Lung (tissue), 12 donors: ENCODE data around the gene DENND2A. TPM values are rescaled to one million over a fixed set of nuclear protein-coding genes. Genes with fewer than 3 reads are reported as not detected.

Experiments
- ATAC-seq: fragments of 200-7000 bp; cut with Tn5 transposase; one replicate; pipeline ENCODE4 v1.9.1; 2020; ENCODE audit warnings: moderate number of reproducible peaks; ENCODE audit not compliant: insufficient read depth, low FRiP score
- DNase-seq, 3 donors: peaks; one replicate each; pipeline ENCODE4 v3.0.0-alpha.2; 2013 to 2017
- H3K27ac ChIP-seq, 2 donors: one replicate each; pipeline ENCODE4 v1.5.1; 2013; ENCODE audit warnings: mild to moderate bottlenecking in 2 of 2, moderate library complexity in 2 of 2, control low read depth in 1 of 2, inconsistent platforms in 1 of 2, low read depth in 1 of 2, low read length in 1 of 2
- H3K27me3 ChIP-seq, 3 donors: one replicate each; pipeline ENCODE4 v1.5.1; 2013; ENCODE audit warnings: low read length in 2 of 3; ENCODE audit not compliant: control insufficient read depth in 3 of 3, insufficient read depth in 3 of 3
- H3K36me3 ChIP-seq, 4 donors: one replicate each; pipeline ENCODE4 v1.5.1; 2013; ENCODE audit warnings: low read length in 4 of 4, mild to moderate bottlenecking in 1 of 4, moderate library complexity in 1 of 4; ENCODE audit not compliant: control insufficient read depth in 4 of 4, insufficient read depth in 4 of 4
- H3K4me1 ChIP-seq, 5 donors: one replicate each; pipeline ENCODE4 v1.5.1; 2013; ENCODE audit warnings: low read length in 5 of 5, mild to moderate bottlenecking in 2 of 5, moderate library complexity in 1 of 5; ENCODE audit not compliant: control insufficient read depth in 5 of 5, insufficient read depth in 5 of 5
- H3K4me3 ChIP-seq: one replicate; pipeline ENCODE4 v1.5.1; 2013; ENCODE audit warnings: mild to moderate bottlenecking, control low read depth, moderate library complexity
- H3K9ac ChIP-seq, 2 donors: one replicate each; pipeline ENCODE4 v1.5.1; 2013; ENCODE audit warnings: low read length in 2 of 2, control low read depth in 1 of 2; ENCODE audit not compliant: insufficient read depth in 1 of 2
- H3K9me3 ChIP-seq, 4 donors: one replicate each; pipeline ENCODE4 v1.5.1; 2013; ENCODE audit warnings: low read length in 3 of 4, mild to moderate bottlenecking in 1 of 4, moderate library complexity in 1 of 4; ENCODE audit not compliant: control insufficient read depth in 4 of 4, insufficient read depth in 3 of 4
- CTCF ChIP-seq: IDR thresholded peaks from 2 replicates; pipeline ENCODE4 v1.5.1; 2012; ENCODE audit warnings: mild to moderate bottlenecking; ENCODE audit errors: control extremely low read depth, extremely low read depth
- WGBS, 2 donors: extraction: QIAGEN DNeasy Blood & Tissue Kit; methylation state at CpG; one replicate each; pipeline ENCODE4 v1.1.7; 2013; 5-methylcytosine and 5-hydroxymethylcytosine counted together
- polyA plus RNA-seq, 2 donors: library from polyadenylated mRNA; stranded (reverse); fragments of 200-250 nt; gene quantifications; one replicate each; pipeline ENCODE4 v1.2.1, GENCODE V29; 2013
- total RNA-seq, 2 donors: library from RNA; depleted of rRNA in 1 of 2; stranded (reverse); fragments of >200 nt in 1 of 2; gene quantifications; one replicate each; pipeline ENCODE4 v1.2.1, GENCODE V29; 2014 to 2021
- donor health status: control.
- donor health status: control.
- donor health status: Bipolar disorder and iron deficiency.
- donor health status: healthy.
- donor health status: DM: yes; HTN: yes; CAD: no.

The DENND2A gene
- total and polyA plus RNA-seq, 4 donors: 4.1 to 32.4 (median 9.7) TPM

GRCh38 chr7:140610204-140611165, 30.1 kb downstream of the DENND2A start:
- H3K27ac ChIP-seq: peak overlapping the region in 1 of 2 donors; percentile 57
- no peaks in the 10 kb centered on the region for H3K27me3 ChIP-seq
- no peak for TF ChIP-seq CTCF
- H3K9me3 ChIP-seq: no peaks in the 10 kb centered on the region
- DNase-seq (no peak), ATAC-seq (no peak)
- no peak overlapping the region for H3K4me3 ChIP-seq
- H3K4me1 ChIP-seq: peaks cover 5 to 15% (median 11%) of the 10 kb centered on the region in 5 donors
- H3K9ac ChIP-seq: no peak overlapping the region
- no peaks in the 10 kb centered on the region for H3K36me3 ChIP-seq
- WGBS, 2 donors: 78 to 84% methylated on average over 12 of the region's 12 CpGs

GRCh38 chr7:140609646-140610045, 31.0 kb downstream of the DENND2A start:
- no peak overlapping the region for H3K9ac ChIP-seq
- ATAC-seq (no peak), DNase-seq (no peak)
- H3K4me3 ChIP-seq: no peak overlapping the region
- TF ChIP-seq CTCF: no peak
- H3K27me3 ChIP-seq: no peaks in the 10 kb centered on the region
- peaks cover 0 to 3% (median 0%) of the 10 kb centered on the region in 4 donors for H3K36me3 ChIP-seq
- 94 to 95% methylated on average over 2 of the region's 2 CpGs for WGBS, 2 donors
- H3K9me3 ChIP-seq: no peaks in the 10 kb centered on the region
- no peak overlapping the region for H3K27ac ChIP-seq
- H3K4me1 ChIP-seq: peaks cover 5 to 15% (median 11%) of the 10 kb centered on the region in 5 donors

- WGBS, 2 donors: 50 to 67% methylated on average over 7 of the region's 7 CpGs
- no peak overlapping the region for H3K9ac ChIP-seq
- peaks cover 0 to 3% (median 0%) of the 10 kb centered on the region in 4 donors for H3K36me3 ChIP-seq
- no peak for ATAC-seq
- DNase-seq: peak; percentile 73 to 86 (median 74)
- H3K9me3 ChIP-seq: no peaks in the 10 kb centered on the region
- H3K27ac ChIP-seq: peak overlapping the region; percentile 17 to 24
- H3K4me1 ChIP-seq: peaks cover 7 to 16% (median 11%) of the 10 kb centered on the region in 5 donors
- H3K27me3 ChIP-seq: no peaks in the 10 kb centered on the region
- TF ChIP-seq CTCF: no peak
- H3K4me3 ChIP-seq: no peak overlapping the region
These were observed 33.1 kb downstream of the DENND2A start for GRCh38 chr7:140607441-140607989.
